ENCODE data around the gene ALOX12B. TPM values are rescaled to one million over a fixed set of nuclear protein-coding genes. Genes with fewer than 3 reads are reported as not detected.

ALOX12B gene
- total and polyA plus RNA-seq, 2 of the 8 experiments (the other 6 are each of a cell fraction or from before 2014, with no cell fraction given) = 0.86 TPM; not detected in 1

- Histone ChIP-seq H3K4me3 (ENCODE audit: extremely low read depth in 1 of 4, insufficient read depth in 2 of 4, low read depth in 3 of 4, low read length in 4 of 4) (no peak overlapping the region), H2AFZ (ENCODE audit: low read length) (no peak overlapping the region), H3K27me3 (replicated peaks in 1 of 4; ENCODE audit: control insufficient read depth in 3 of 4, extremely low read depth in 1 of 4, insufficient read depth in 3 of 4, low read length in 3 of 4) (no peaks in the 10 kb centered on the region; a peak in 2 of 7 replicates), H3K9me3 (ENCODE audit: insufficient read depth in 2 of 2, low read depth in 1 of 2, low read length in 1 of 2) (no peaks in the 10 kb centered on the region), H3K36me3 (ENCODE audit: control insufficient read depth in 2 of 4, insufficient read depth in 4 of 4, low read length in 3 of 4) (no peaks in the 10 kb centered on the region), H3K9ac (replicated peaks in 1 of 4; ENCODE audit: extremely low read depth in 1 of 4, low read depth in 3 of 4, low read length in 3 of 4) (no peak overlapping the region), H4K91ac (replicated peaks; ENCODE audit: insufficient read length, low read length) (no peak overlapping the region), H2AK5ac (ENCODE audit: low read depth, low read length) (no peak overlapping the region), H3K4ac (replicated peaks; ENCODE audit: insufficient read length, low read depth, low read length) (no peak overlapping the region), H3K79me1 (ENCODE audit: low read depth, low read length) (no peaks in the 10 kb centered on the region), H3K56ac (replicated peaks; ENCODE audit: insufficient read length, low read depth, low read length) (no peak overlapping the region), H3K4me1 (replicated peaks in 1 of 4; ENCODE audit: control insufficient read depth in 3 of 4, insufficient read depth in 4 of 4, low read length in 3 of 4) (no peaks in the 10 kb centered on the region), H3K23me2 (ENCODE audit: low read depth, low read length) (no peaks in the 10 kb centered on the region), H3K79me2 (ENCODE audit: control insufficient read depth in 1 of 2, insufficient read depth in 2 of 2, low read length in 2 of 2) (no peaks in the 10 kb centered on the region), H2BK5ac (ENCODE audit: low read depth, low read length) (no peak overlapping the region), H2BK20ac (ENCODE audit: low read length) (no peak overlapping the region), H3K4me2 (ENCODE audit: insufficient read depth in 1 of 2, low read depth in 2 of 2, low read length in 2 of 2) (no peak overlapping the region), H3K14ac (ENCODE audit: insufficient read length) (no peak overlapping the region), H4K5ac (ENCODE audit: insufficient read length, low read depth, low read length) (no peak overlapping the region), H4K20me1 (replicated peaks in 1 of 2; ENCODE audit: control insufficient read depth in 1 of 2, insufficient read depth in 2 of 2, low read length in 2 of 2) (no peaks in the 10 kb centered on the region), H2BK12ac (ENCODE audit: low read depth, low read length) (no peak overlapping the region), H3K18ac (ENCODE audit: extremely low read depth, low read length) (no peak overlapping the region), H2BK120ac (replicated peaks; ENCODE audit: low read depth, low read length) (no peak overlapping the region), H2BK15ac (ENCODE audit: low read length) (no peak overlapping the region), H3K27ac (ENCODE audit: low read depth, low read length) (no peak overlapping the region), H4K8ac (ENCODE audit: extremely low read depth, insufficient read depth, low read length) (no peak overlapping the region), H3K23ac (ENCODE audit: insufficient read length) (no peak overlapping the region)
- ChIA-PET POLR2A (ENCODE audit: partially characterized antibody) (interaction anchor here (0.6 to 1.6 kb wide), 2 partner anchors 9 to 141 kb away, joined by 3 to 4 read pairs; no protein-coding TSS in a partner anchor), CTCF (ENCODE audit: partially characterized antibody) (interaction anchor here (0.9 to 8.4 kb wide), 7 partner anchors 10 to 133 kb away, joined by 3 to 43 read pairs (median 5); no protein-coding TSS in a partner anchor)
- 100% methylated on average over 1 of the region's 1 CpG; no CpG with 5 or more reads in 1 of the 2 experiments for WGBS, 2 experiments (ENCODE audit: extremely low coverage in 1 of 2, insufficient coverage in 1 of 2, insufficient read length in 1 of 2, insufficient replicate concordance in 2 of 2, low coverage in 1 of 2, low lambda C conversion rate in 2 of 2, missing lambda C conversion rate in 1 of 2)
- DNase-seq (ENCODE audit: low read depth in 1 of 2, low spot score in 2 of 2) (no peak), FAIRE-seq (no peak)
- TF ChIP-seq JUN (IDR thresholded peaks at IDR 0.05; ENCODE audit: low read depth, low read length) (no peak), CBX8 (IDR thresholded peaks at IDR 0.05; ENCODE audit: borderline replicate concordance, low read depth, low read length) (no peak), HDAC6 (IDR thresholded peaks at IDR 0.05; ENCODE audit: low read depth, low read length) (no peak), SAP30 (IDR thresholded peaks at IDR 0.05; ENCODE audit: insufficient read depth, insufficient replicate concordance, low read length) (no peak), POU5F1 (IDR thresholded peaks at IDR 0.05; ENCODE audit: low read depth, low read length) (no peak), TBP (IDR thresholded peaks at IDR 0.05; ENCODE audit: low read depth, low read length) (no peak), TAF1 (IDR thresholded peaks at IDR 0.05; ENCODE audit: low read depth, low read length) (no peak), SIRT6 (IDR thresholded peaks at IDR 0.05; ENCODE audit: low read length) (no peak), CHD1 (IDR thresholded peaks at IDR 0.05; ENCODE audit: low read depth, low read length) (no peak), BACH1 (IDR thresholded peaks at IDR 0.05; ENCODE audit: low read length) (no peak), KDM5A (IDR thresholded peaks at IDR 0.05; ENCODE audit: low read length) (no peak), ATF2 (IDR thresholded peaks at IDR 0.05; ENCODE audit: low read length) (no peak)
Measured at GRCh38 chr17:8031950-8032349, 55.6 kb downstream of the ALOX12B start.
